HG03442 (cell line): Measurements from ENCODE around the gene PCLO.

Experiments used
- ATAC-seq: cut with Tn5 transposase; IDR thresholded peaks from one replicate; pipeline ENCODE4 v1.9.1; 2021; ENCODE audit warnings: mild to moderate bottlenecking, moderate library complexity; ENCODE audit not compliant: unreplicated experiment

The PCLO gene

GRCh38 chr7:83162402-83163256 is at the start of gene PCLO:
Gene PCLO (minus strand): TSS chr7:83162884. CDS start chr7:83162592, 292 bp downstream.
- peak; percentile 94 for ATAC-seq

- ATAC-seq: no peak
Observed at GRCh38 chr7:83211685-83212084, 49.0 kb upstream of the PCLO start.

- no peak for ATAC-seq
Observed at GRCh38 chr7:83210479-83210878, 47.8 kb upstream of the PCLO start.

GRCh38 chr7:83204715-83205114 is 42.0 kb upstream of the PCLO start:
- no peak for ATAC-seq

- no peak for ATAC-seq
Observed at GRCh38 chr7:83201355-83201754, 38.7 kb upstream of the PCLO start.

- ATAC-seq: no peak
Observed at GRCh38 chr7:83190659-83191389, 28.1 kb upstream of the PCLO start.

- no peak for ATAC-seq
Observed at GRCh38 chr7:83178796-83179195, 16.1 kb upstream of the PCLO start.

GRCh38 chr7:83178066-83178465 is 15.4 kb upstream of the PCLO start:
- no peak for ATAC-seq

GRCh38 chr7:83173664-83174063 is 11.0 kb upstream of the PCLO start:
- ATAC-seq: no peak

GRCh38 chr7:83166781-83167180 is 4.1 kb upstream of the PCLO start:
- ATAC-seq: no peak

- ATAC-seq: peak; percentile 20
Observed at GRCh38 chr7:83161899-83162401, 734 bp downstream of the PCLO start.

- ATAC-seq: no peak
Observed at GRCh38 chr7:83161186-83161585, 1.5 kb downstream of the PCLO start.

GRCh38 chr7:83159731-83160130 is 3.0 kb downstream of the PCLO start:
- no peak for ATAC-seq

GRCh38 chr7:83156006-83156405 is 6.7 kb downstream of the PCLO start:
- ATAC-seq: no peak

GRCh38 chr7:83155407-83155806 is 7.3 kb downstream of the PCLO start:
- no peak for ATAC-seq

- no peak for ATAC-seq
Observed at GRCh38 chr7:83153419-83153818, 9.3 kb downstream of the PCLO start.

- ATAC-seq: no peak
Observed at GRCh38 chr7:83150310-83150709, 12.4 kb downstream of the PCLO start.

- ATAC-seq: no peak
Observed at GRCh38 chr7:83149466-83149865, 13.2 kb downstream of the PCLO start.

GRCh38 chr7:83148776-83149175 is 13.9 kb downstream of the PCLO start:
- no peak for ATAC-seq

GRCh38 chr7:83143107-83143506 is 19.6 kb downstream of the PCLO start:
- ATAC-seq: no peak

GRCh38 chr7:83142365-83142764 is 20.3 kb downstream of the PCLO start:
- no peak for ATAC-seq

- ATAC-seq: no peak
Observed at GRCh38 chr7:83141927-83142326, 20.8 kb downstream of the PCLO start.
